Measurements from ENCODE around the gene PHF20.
"Not testable (repeated sequence)": the region's sequence is repeated elsewhere in the genome, so short reads cannot be mapped to it uniquely, and the experiment has no call there.

The PHF20 gene

DNA sequence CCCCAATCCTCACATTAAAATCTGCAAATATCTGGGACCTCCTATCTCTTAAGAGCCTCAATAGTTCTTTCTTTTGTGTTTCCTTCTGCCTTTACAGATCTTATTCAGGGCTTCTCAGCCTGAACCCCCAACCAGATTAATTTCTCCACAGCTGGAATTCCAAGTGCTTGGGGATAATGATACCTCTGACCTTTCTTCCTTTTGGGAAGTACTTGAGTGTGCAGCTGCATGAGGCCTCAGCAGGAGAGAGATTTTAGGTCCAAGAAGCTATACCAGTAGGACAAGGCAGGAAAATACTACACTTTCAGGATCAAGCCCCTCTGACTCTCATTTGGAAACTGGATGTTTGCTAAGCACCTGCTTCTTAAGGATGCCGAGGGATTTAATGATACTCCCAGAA is 2.6 kb downstream of the PHF20 start:
- Histone ChIP-seq H3K27me3 (replicated peaks; ENCODE audit: control insufficient read depth, insufficient read depth, low read length) (no peaks in the 10 kb centered on the region), H3K4me3 (replicated peaks; ENCODE audit: low read depth, low read length) (no peak overlapping the region), H3K36me3 (ENCODE audit: control insufficient read depth, insufficient read depth, low read length) (no peaks in the 10 kb centered on the region; the same call in 1 of the 2 replicates)
- TF ChIP-seq, protein P1, sequence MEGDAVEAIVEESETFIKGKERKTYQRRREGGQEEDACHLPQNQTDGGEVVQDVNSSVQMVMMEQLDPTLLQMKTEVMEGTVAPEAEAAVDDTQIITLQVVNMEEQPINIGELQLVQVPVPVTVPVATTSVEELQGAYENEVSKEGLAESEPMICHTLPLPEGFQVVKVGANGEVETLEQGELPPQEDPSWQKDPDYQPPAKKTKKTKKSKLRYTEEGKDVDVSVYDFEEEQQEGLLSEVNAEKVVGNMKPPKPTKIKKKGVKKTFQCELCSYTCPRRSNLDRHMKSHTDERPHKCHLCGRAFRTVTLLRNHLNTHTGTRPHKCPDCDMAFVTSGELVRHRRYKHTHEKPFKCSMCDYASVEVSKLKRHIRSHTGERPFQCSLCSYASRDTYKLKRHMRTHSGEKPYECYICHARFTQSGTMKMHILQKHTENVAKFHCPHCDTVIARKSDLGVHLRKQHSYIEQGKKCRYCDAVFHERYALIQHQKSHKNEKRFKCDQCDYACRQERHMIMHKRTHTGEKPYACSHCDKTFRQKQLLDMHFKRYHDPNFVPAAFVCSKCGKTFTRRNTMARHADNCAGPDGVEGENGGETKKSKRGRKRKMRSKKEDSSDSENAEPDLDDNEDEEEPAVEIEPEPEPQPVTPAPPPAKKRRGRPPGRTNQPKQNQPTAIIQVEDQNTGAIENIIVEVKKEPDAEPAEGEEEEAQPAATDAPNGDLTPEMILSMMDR (IDR thresholded peaks at IDR 0.05; ENCODE audit: insufficient read depth, low read length, poor library complexity, severe bottlenecking) = no peak
- DNase-seq (ENCODE audit: extremely low read depth, insufficient read length) = no peak

DNA sequence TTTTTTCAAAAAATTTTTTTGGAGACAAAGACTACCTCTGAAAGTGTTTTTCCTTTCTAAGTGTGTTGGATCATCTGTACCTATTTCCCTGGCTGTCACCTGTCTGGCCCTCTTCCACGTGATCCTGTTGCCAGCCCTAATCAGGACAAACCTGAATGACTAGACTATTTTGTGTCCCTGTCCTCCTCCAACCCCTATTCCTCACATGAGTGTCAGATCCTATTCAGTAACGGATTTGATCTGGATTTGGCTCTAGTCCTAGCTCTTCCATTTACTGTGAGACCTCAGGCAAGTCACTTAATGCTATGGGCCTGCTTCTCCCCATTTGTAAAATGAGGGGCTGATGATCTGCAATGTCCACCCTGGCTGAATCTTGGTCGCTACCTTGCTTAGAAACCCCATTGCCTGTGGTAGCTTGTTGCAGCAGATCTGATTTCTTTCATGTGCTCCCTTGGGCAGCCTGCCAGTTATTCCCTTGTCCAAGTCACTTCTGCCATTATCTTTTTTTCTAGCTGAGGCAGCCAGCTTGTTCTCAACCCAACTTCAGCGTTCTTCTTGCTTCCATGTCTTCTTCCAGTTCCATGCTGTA is 4.8 kb downstream of the PHF20 start:
- TF ChIP-seq, protein P1 (IDR thresholded peaks at IDR 0.05; ENCODE audit: insufficient read depth, low read length, poor library complexity, severe bottlenecking) = no peak
- H3K4me3 ChIP-seq (replicated peaks; ENCODE audit: low read depth, low read length) = no peak overlapping the region
- no peaks in the 10 kb centered on the region for H3K27me3 ChIP-seq (replicated peaks; ENCODE audit: control insufficient read depth, insufficient read depth, low read length)
- H3K36me3 ChIP-seq (ENCODE audit: control insufficient read depth, insufficient read depth, low read length) = no peaks in the 10 kb centered on the region; the same call in 1 of the 2 replicates
- DNase-seq (ENCODE audit: extremely low read depth, insufficient read length) = no peak

DNA sequence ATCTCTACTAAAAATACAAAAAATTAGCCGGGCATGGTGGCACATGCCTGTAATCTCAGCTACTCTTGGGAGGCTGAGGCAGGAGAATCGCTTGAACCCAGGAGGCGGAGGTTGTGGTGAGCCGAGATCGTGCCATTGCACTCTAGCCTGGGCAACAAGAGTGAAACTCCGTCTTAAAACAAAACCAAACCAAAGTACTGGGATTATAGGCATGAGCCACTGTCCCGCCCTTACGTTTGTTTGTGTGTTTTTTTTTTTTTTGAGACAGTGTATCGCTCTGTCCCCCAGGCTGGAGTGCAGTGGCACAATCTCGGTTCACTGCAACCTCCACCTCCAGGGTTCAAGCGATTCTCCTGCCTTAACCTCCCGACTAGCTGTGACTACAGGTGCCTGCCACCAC is 12.0 kb downstream of the PHF20 start:
- DNase-seq (ENCODE audit: extremely low read depth, insufficient read length); H3K36me3 ChIP-seq (ENCODE audit: control insufficient read depth, insufficient read depth, low read length); H3K4me3 ChIP-seq (replicated peaks; ENCODE audit: low read depth, low read length); H3K27me3 ChIP-seq (replicated peaks; ENCODE audit: control insufficient read depth, insufficient read depth, low read length): not testable (repeated sequence)

DNA sequence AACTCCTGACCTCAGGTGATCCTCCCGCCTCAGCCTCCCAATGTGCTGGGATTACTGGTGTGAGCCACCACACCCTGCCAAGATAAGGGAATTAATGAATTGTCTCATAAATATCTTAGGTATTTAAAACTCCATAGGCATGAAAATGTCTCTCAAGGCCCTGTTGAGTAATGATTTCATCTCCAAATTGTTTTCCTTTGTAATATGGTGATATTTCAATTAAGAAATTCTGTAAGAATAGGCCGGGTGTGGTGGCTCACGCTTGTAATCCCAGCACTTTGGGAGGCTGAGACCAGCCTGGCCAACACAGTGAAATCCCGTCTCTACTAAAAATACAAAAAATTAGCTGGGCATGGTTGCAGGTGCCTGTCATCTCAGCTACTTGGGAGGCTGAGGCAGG is 13.7 kb downstream of the PHF20 start:
- not testable (repeated sequence) for DNase-seq (ENCODE audit: extremely low read depth, insufficient read length); H3K36me3 ChIP-seq (ENCODE audit: control insufficient read depth, insufficient read depth, low read length); H3K27me3 ChIP-seq (replicated peaks; ENCODE audit: control insufficient read depth, insufficient read depth, low read length); H3K4me3 ChIP-seq (replicated peaks; ENCODE audit: low read depth, low read length)

DNA sequence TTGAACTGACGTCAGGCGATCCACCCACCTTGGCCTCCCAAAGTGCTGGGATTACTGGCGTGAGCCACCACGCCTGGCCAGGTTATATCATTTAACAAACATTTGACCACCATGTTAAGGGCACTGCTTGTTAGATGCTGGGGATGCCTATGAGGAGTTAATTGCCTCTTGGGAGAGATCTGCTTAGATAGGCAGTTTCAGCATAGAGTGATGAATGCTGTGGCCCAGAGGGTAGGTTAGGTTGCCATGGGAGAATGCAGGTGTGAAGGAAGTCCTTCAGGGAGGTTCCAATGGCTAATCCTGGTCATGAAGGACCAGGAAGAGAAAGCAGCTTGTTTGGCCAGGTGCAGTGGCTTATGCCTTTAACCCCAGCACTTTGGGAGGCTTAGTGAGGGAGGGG is 17.0 kb downstream of the PHF20 start:
- no peak for DNase-seq (ENCODE audit: extremely low read depth, insufficient read length)
- Histone ChIP-seq H3K27me3 (replicated peaks; ENCODE audit: control insufficient read depth, insufficient read depth, low read length) (no peaks in the 10 kb centered on the region), H3K4me3 (replicated peaks; ENCODE audit: low read depth, low read length) (no peak overlapping the region), H3K36me3 (ENCODE audit: control insufficient read depth, insufficient read depth, low read length) (no peaks in the 10 kb centered on the region; the same call in 1 of the 2 replicates)
- TF ChIP-seq, protein P1 (IDR thresholded peaks at IDR 0.05; ENCODE audit: insufficient read depth, low read length, poor library complexity, severe bottlenecking) = no peak

DNA sequence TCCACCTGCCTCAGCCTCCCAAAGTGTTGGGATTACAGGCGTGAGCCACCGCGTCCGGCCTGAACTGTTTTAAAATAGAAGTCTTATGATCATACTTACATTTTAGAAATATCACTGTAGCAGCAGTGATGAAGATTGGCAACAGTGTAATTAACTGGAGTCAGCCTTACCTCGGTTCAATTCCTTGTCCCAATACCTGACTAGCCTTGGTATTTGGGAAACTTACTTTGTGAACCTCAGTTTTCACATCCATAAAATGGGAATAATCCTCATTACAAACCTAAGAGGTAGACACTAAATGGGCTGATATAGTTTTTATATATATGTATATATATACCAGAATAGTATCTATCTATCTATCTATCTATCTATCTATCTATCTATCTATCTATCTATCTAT is 19.3 kb downstream of the PHF20 start:
- no peak for DNase-seq (ENCODE audit: extremely low read depth, insufficient read length)
- H3K4me3 ChIP-seq (replicated peaks; ENCODE audit: low read depth, low read length) = no peak overlapping the region
- H3K27me3 ChIP-seq (replicated peaks; ENCODE audit: control insufficient read depth, insufficient read depth, low read length) = no peaks in the 10 kb centered on the region
- no peaks in the 10 kb centered on the region; the same call in 1 of the 2 replicates for H3K36me3 ChIP-seq (ENCODE audit: control insufficient read depth, insufficient read depth, low read length)
- TF ChIP-seq, protein P1 (IDR thresholded peaks at IDR 0.05; ENCODE audit: insufficient read depth, low read length, poor library complexity, severe bottlenecking) = no peak

DNA sequence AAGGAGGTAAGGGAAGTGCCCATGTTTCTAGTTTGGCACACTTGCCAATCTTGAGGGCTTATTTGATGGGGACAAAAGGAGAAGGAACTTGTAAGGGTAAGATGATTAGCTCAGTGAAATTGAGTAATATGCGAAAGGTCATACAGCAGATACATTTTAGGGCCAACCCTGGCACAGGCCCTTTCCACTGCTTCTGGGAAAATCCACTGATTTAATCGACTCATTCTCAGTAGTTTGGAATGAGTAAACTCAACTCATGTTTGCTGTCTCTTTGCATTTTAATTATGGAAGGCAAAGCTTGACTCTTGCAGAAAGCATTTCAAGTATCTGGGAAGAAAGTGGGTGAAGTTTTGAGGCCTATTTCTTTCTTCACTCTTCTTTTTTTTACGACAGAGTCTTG is 20.0 kb downstream of the PHF20 start:
- Histone ChIP-seq H3K36me3 (ENCODE audit: control insufficient read depth, insufficient read depth, low read length) (no peaks in the 10 kb centered on the region), H3K27me3 (replicated peaks; ENCODE audit: control insufficient read depth, insufficient read depth, low read length) (no peaks in the 10 kb centered on the region), H3K4me3 (replicated peaks; ENCODE audit: low read depth, low read length) (no peak overlapping the region)
- DNase-seq (ENCODE audit: extremely low read depth, insufficient read length) = no peak
- TF ChIP-seq, protein P1 (IDR thresholded peaks at IDR 0.05; ENCODE audit: insufficient read depth, low read length, poor library complexity, severe bottlenecking) = no peak
